GM21737 (cell line): ENCODE data around the gene PRR5.
"Not testable (repeated sequence)": the region's sequence is repeated elsewhere in the genome, so short reads cannot be mapped to it uniquely, and the experiment has no call there.

Experiments used
- ATAC-seq: cut with Tn5 transposase; IDR thresholded peaks from one replicate; pipeline ENCODE4 v1.9.1; 2021; ENCODE audit warnings: mild to moderate bottlenecking, moderate library complexity; ENCODE audit not compliant: unreplicated experiment

PRR5 gene

DNA sequence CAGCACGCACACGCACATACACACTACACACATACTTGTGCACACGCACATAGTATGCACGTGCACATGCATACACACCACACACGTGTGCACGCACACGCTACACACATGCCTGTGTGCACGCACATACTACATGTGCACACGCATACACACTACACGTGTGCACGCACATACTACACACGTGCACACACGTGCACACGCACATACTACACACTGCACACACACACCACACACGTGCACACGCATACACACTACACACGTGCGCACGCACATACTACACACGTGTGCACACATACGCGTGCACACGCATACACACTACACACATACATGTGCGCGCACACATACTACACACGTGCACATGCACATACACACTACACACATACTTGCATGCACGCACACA is 30.7 kb downstream of the PRR5 start:
- no peak for ATAC-seq

DNA sequence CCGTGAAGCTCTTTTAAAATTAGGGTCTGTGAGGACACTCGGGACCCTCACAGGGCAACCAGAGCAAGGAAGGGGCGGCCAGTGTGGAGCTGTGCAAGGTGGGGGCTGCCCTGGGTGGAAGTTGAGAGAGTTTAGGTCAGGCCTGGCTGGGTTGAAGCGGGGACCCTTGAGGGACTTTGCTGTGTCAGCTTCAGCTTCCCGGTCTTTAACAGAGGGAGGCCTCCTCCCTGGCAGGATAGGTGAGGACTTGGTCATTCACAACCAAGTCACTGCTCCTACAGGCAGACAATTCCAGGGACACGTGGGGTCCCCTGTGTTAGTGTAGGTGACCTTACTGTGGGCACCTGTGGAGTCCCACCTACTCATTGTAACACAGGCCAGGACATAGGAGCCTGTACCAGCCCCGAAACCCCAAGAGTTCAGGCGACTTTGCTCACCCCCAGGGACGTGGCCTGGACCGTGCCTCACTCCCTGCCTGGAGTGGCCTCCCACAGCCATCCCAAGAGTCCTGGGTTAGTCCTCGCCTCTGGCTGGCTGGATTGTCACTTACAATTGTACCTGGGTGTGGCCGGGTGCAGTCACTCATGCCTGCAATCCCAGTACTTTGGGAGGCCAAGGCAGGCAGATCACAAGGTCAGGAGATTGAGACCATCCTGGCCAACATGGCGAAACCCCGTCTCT is 31.6 kb downstream of the PRR5 start:
- ATAC-seq = no peak

DNA sequence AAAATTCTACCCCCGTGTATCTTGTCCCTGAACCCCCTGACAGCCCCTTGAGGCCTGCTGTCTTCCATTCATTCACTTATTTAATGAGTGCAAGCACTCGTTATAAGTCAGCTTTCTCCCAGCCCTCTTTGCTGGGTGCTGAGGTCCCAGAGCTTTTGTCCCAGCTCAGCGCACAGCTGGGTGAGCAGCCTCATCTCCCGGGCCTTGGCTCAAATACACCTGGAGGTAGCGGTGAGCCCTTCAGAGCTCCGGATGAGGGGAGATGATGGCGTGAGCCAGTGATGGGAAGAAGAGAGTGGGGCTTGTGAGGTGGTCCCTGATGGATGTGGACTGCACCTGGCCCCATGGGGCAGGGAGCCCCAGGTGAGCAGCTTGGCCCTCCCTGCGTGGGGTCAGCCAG is 32.3 kb downstream of the PRR5 start:
- ATAC-seq = no peak

DNA sequence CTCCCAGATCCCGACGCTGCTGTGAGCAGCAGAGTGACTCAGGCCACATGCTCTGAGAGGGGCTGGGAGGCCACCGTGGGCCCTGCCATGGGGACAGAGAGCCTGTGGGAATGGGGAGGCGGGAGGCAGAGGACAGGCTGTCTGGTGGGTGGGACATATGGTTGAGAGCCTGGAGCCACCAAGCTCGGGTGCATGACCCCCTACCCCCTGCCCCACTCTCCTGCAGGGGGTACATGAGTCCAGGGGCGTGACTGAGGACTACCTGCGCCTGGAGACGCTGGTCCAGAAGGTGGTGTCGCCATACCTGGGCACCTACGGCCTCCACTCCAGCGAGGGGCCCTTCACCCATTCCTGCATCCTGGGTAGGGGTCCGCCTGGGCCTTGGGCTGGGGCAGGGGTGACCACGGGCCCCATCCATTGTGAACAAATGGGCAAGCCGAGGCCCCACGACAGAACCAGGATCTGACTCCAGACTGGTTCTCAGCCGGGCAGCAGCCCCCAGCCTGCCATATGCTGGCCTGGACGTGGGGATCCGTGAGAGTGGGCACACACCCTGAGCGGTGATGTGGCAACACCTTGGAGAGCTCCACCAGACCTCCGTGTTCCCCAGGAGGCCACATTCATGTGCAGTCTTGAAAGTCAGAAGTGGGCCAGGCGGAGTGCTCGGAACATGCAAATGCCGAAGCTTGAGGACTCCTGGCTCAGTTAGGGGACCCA is 33.0 kb downstream of the PRR5 start:
- ATAC-seq = no peak

DNA sequence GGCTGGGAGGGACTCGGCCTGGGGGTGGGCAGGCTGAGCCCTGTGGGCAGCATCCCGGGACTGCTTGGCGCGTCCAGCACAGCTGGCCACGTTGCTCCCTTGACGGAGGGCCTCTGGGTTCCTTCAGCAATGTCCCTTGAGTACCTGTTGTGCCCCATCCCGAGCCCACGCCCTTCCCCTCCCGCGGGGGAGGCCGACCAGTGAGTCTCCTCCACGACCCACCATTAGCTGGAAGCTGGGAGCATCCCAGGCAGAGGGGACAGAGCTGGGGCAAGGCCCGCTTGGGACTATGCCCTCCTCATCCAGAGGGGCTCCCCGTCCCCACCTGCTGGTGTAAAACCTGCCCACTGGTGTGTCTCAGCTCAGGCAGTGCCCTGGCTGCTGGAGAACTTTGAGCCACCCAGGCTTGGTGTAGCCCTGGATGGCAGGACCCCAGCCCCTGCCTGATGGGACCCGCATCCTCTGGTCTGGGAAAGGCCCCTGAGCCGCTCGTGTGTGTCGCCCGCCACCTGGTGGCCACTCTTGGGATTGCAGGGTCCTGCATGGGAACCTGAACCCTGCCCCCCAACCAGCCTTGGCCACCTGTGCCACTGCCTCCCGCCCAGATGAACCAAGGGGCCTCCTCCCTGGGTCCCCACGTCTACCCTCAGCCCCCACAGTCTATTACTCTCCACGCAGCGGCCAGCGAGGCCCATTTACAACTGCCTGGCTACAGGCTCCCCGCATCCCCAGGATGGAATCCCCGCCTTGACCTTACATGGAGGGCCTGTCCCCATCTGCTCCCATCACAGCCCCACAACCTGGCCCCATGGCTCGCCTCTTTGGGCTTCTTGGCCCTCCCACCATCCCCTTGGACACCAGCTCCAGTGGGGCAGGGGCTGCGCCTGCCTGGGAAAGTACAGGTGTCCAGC is 33.8 kb downstream of the PRR5 start:
- ATAC-seq = no peak

DNA sequence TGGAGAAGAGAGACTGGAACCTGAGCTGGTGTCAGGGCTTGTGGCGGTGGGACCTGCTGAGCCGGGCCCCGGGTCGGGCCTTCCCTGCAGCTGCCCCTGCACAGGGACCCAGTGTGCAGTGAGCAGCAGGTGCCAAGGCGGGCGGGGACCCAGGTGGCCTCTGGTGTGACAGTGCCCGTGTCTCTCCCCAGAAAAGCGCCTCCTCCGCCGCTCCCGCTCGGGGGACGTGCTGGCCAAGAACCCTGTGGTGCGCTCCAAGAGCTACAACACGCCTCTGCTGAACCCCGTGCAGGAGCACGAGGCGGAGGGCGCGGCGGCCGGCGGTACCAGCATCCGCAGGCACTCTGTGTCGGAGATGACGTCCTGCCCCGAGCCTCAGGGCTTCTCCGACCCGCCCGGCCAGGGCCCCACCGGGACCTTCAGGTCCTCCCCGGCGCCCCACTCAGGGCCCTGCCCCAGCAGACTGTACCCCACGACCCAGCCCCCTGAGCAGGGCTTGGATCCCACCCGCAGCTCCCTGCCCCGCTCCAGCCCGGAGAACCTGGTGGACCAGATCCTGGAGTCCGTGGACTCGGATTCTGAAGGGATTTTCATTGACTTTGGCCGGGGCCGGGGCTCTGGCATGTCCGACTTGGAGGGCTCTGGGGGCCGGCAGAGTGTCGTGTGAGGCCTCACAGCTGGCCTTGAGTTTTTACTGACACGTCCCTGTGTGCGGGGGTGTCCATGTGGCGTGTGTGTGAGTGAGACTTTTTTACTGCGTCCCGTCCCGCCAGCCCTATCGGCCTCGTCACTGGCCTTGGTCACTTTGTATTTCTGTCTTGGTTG is 34.8 kb downstream of the PRR5 start:
- ATAC-seq = no peak

- ATAC-seq = no peak
Observed at GRCh38 chr22:44737406-44738346, 35.7 kb downstream of the PRR5 start.

- no peak for ATAC-seq
Observed at GRCh38 chr22:44738347-44738715, 36.3 kb downstream of the PRR5 start.

GRCh38 chr22:44739024-44739423 is 37.0 kb downstream of the PRR5 start:
- ATAC-seq = no peak

DNA sequence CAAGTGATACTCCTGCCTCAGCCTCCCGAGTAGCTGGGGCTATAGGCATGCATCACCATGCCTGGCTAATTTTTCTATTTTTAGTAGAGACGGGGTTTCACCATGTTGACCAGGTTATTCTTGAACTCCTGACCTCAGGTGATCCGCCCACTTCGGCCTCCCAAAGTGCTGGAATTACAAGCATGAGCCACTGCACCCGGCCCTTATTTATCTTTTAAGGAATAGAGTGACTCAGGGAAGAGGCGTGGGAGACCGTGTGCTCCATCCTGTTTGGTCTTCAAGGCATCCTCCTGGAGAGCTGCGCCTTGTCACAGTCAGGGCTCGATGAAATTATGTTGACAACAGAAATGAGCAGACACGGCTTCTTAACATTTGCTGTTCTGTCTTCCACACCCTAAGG is 37.7 kb downstream of the PRR5 start:
- ATAC-seq = not testable (repeated sequence)

DNA sequence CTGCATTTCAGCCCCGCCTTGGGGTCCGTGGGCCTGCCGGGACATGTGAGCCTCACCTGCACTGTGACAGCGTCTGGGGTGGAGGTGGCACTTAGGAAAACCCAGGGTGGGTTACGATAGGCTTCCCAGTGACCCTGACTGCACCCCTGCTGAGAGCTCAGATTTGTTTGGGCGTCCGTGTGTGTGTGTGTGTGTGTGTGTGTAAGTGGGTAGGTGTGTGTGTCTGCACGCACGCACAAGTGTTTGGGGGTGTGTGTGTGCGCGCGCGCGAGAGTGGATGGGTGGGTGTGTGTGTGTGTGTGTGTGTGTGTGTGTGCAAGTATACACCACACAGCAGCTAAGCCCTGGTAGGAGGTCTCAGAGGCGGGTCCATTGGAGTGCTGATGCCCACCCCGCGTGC is 38.3 kb downstream of the PRR5 start:
- ATAC-seq = no peak

DNA sequence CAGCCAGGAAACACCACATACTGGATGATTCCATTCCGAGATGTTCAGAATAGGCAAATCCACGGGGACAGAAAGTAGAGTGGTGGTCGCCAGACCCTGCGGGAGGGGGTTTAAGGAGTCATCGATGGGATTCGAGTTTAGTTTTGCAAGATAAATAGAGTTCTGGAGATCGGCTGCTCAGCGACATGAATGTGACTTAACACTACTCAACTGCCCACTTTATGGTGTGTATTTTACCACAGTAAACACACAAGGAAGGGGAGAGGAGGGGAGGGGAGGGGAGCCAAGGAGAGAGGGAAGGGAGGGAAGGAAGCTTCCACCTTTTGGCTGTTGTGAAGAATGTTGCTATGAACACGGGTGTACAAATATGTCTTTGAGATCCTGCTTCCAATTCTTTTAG is 39.9 kb downstream of the PRR5 start:
- ATAC-seq = no peak

- no peak for ATAC-seq
Observed at GRCh38 chr22:44743247-44743646, 41.2 kb downstream of the PRR5 start.

- no peak for ATAC-seq
Observed at GRCh38 chr22:44743804-44744211, 41.8 kb downstream of the PRR5 start.

- no peak for ATAC-seq
Observed at GRCh38 chr22:44745853-44746789, 44.1 kb downstream of the PRR5 start.

- not testable (repeated sequence) for ATAC-seq
Observed at GRCh38 chr22:44747784-44748127, 45.8 kb downstream of the PRR5 start.

- no peak for ATAC-seq
Observed at GRCh38 chr22:44748524-44748923, 46.5 kb downstream of the PRR5 start.

DNA sequence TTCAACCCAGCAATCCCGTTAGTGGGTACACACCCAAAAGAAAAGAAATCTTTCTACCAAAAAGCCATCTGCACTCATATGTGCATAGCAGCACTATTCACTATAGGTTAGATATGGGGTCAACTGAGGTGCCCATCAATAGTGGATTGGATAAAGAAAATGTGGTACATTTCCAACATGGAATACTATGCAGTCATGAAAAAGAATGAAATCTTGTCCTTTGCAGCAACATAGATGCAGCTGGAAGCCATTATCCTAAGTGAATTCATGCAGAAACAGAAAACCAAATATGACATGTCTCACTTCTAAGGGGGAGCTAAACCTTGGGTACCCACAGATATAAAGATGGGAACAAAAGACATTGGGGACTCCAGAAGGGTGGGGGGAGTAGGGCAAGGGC is 48.5 kb downstream of the PRR5 start:
- no peak for ATAC-seq
